Neural cell (in vitro differentiated cells): ENCODE results near the gene NCOA3. TPM values are rescaled to one million over a fixed set of nuclear protein-coding genes. Genes with fewer than 3 reads are reported as not detected.

ENCODE experiments used
- H2AFZ ChIP-seq: fragments of 200-600, 300-800 bp; sonication (generic), shearing (Covaris generic); 2 replicates; pipeline ENCODE4 v1.6.0; 2014; ENCODE audit warnings: low read depth, mild to moderate bottlenecking, antibody characterized with exemption, low read length, moderate library complexity
- H3F3A ChIP-seq: fragments of 200-600 bp; shearing (Covaris generic); 2 replicates; pipeline ENCODE4 v1.6.1; 2016; ENCODE audit warnings: mild to moderate bottlenecking, moderate library complexity, mixed read lengths, antibody characterized with exemption, low read length; ENCODE audit not compliant: insufficient read depth, poor library complexity, severe bottlenecking
- H3K27ac ChIP-seq: fragments of 200-600, 300-800 bp; sonication (generic), shearing (Covaris generic); 2 replicates; pipeline ENCODE4 v1.5.1; 2014; ENCODE audit warnings: mild to moderate bottlenecking, low read length, moderate library complexity
- H3K27me3 ChIP-seq: fragments of 300-800, 200-600 bp; sonication (generic), shearing (Covaris generic); 2 replicates; pipeline ENCODE4 v1.6.0; 2014; ENCODE audit warnings: mild to moderate bottlenecking, low read depth, low read length, moderate library complexity; ENCODE audit not compliant: insufficient read depth
- H3K36me3 ChIP-seq: fragments of 300-800, 200-600 bp; sonication (generic), shearing (Covaris generic); 2 replicates; pipeline ENCODE4 v1.5.1; 2014; ENCODE audit warnings: mild to moderate bottlenecking, antibody characterized with exemption, low read length, moderate library complexity; ENCODE audit not compliant: insufficient read depth
- H3K4me2 ChIP-seq: fragments of 300-800, 200-600 bp; sonication (generic), shearing (Covaris generic); 2 replicates; pipeline ENCODE4 v1.6.0; 2014; ENCODE audit warnings: mild to moderate bottlenecking, low read length
- H3K4me3 ChIP-seq: fragments of 300-800, 200-600 bp; sonication (generic), shearing (Covaris generic); 2 replicates; pipeline ENCODE4 v1.5.1; 2014; ENCODE audit warnings: mild to moderate bottlenecking, low read length, moderate library complexity
- H3K79me2 ChIP-seq: fragments of 200-600 bp; shearing (Covaris generic); replicated peaks from 2 replicates; pipeline ENCODE4 v1.6.0; 2014; ENCODE audit warnings: mild to moderate bottlenecking, low read length, moderate library complexity; ENCODE audit not compliant: insufficient read depth
- H3K9ac ChIP-seq: fragments of 300-800, 200-600 bp; sonication (generic), shearing (Covaris generic); 2 replicates; pipeline ENCODE4 v1.6.1; 2016; ENCODE audit warnings: mild to moderate bottlenecking, low read length, mixed read lengths
- H3K9me2 ChIP-seq: fragments of 200-600 bp; shearing (Covaris generic); 2 replicates; pipeline ENCODE4 v1.6.1; 2016; ENCODE audit warnings: mild to moderate bottlenecking, low read length, mixed read lengths; ENCODE audit not compliant: insufficient read depth
- H3K9me3 ChIP-seq: fragments of 200-600, 300-800 bp; sonication (generic), shearing (Covaris generic); 2 replicates; pipeline ENCODE4 v1.6.1; 2016; ENCODE audit warnings: mild to moderate bottlenecking, mixed run types, low read length, moderate library complexity, mixed read lengths
- H4K20me1 ChIP-seq: fragments of 200-600 bp; shearing (Covaris generic); 2 replicates; pipeline ENCODE4 v1.6.1; 2016; ENCODE audit warnings: mild to moderate bottlenecking, mixed run types; ENCODE audit not compliant: insufficient read depth
- EP300 ChIP-seq: fragments of 450-650 bp; conservative IDR thresholded peaks from 2 replicates; pipeline ENCODE4 v1.6.1; 2014; ENCODE audit warnings: antibody characterized with exemption, mild to moderate bottlenecking, moderate library complexity; ENCODE audit not compliant: poor library complexity, severe bottlenecking
- EZH2 ChIP-seq: fragments of 200-600, 300-800 bp; shearing (Covaris generic), sonication (generic); IDR thresholded peaks from 2 replicates; pipeline ENCODE4 v1.6.1; 2014; ENCODE audit warnings: antibody characterized with exemption, low read length, borderline replicate concordance, mild to moderate bottlenecking; ENCODE audit not compliant: insufficient read depth, poor library complexity, severe bottlenecking
- MXI1 ChIP-seq: fragments of 450-650 bp; conservative IDR thresholded peaks from 2 replicates; pipeline ENCODE4 v1.6.1; 2014; ENCODE audit warnings: antibody characterized with exemption, mild to moderate bottlenecking; ENCODE audit not compliant: poor library complexity, severe bottlenecking
- POLR2AphosphoS5 ChIP-seq: IDR thresholded peaks from 2 replicates; pipeline ENCODE4 v1.6.1; 2012
- RAD21 ChIP-seq: fragments of 450-650 bp; conservative IDR thresholded peaks from 2 replicates; pipeline ENCODE4 v1.6.1; 2014; ENCODE audit warnings: antibody characterized with exemption, mild to moderate bottlenecking, moderate library complexity
- REST ChIP-seq: IDR thresholded peaks from 2 replicates; pipeline ENCODE4 v1.6.1; 2012; ENCODE audit warnings: borderline replicate concordance
- SMC3 ChIP-seq: fragments of 450-650 bp; conservative IDR thresholded peaks from 2 replicates; pipeline ENCODE4 v1.6.1; 2014; ENCODE audit warnings: antibody characterized with exemption, mild to moderate bottlenecking, moderate library complexity; ENCODE audit not compliant: poor library complexity
- TAF1 ChIP-seq: IDR thresholded peaks from 2 replicates; pipeline ENCODE4 v1.6.1; 2012; ENCODE audit warnings: low read depth
- polyA plus RNA-seq: library from polyadenylated mRNA; depleted of rRNA; stranded (reverse); fragments of >200 nt; gene quantifications from 2 replicates; pipeline ENCODE4 v1.2.3, GENCODE V29; 2014
- TF ChIP-seq, protein P1 (sequence below): fragments of 450-650 bp; IDR thresholded peaks from 2 replicates; pipeline ENCODE4 v1.5.1; 2014; ENCODE audit warnings: antibody characterized with exemption, mild to moderate bottlenecking, moderate library complexity; ENCODE audit not compliant: poor library complexity, severe bottlenecking

NCOA3 gene
- polyA plus RNA-seq, 1 donor from 2014 or later: 14.2 TPM

GRCh38 chr20:47561180-47561579 is 59.5 kb downstream of the NCOA3 start:
- H3K36me3 ChIP-seq: no peaks in the 10 kb centered on the region
- H3K9ac ChIP-seq: no peak overlapping the region
- no peak overlapping the region for H3K4me2 ChIP-seq
- no peaks in the 10 kb centered on the region for H3K9me2 ChIP-seq
- H4K20me1 ChIP-seq: no peaks in the 10 kb centered on the region
- no peaks in the 10 kb centered on the region for H3F3A ChIP-seq
- peaks cover 4% of the 10 kb centered on the region for H3K79me2 ChIP-seq
- H3K27me3 ChIP-seq: no peaks in the 10 kb centered on the region
- no peak overlapping the region for H3K27ac ChIP-seq
- H3K9me3 ChIP-seq: no peaks in the 10 kb centered on the region
- no peak overlapping the region for H3K4me3 ChIP-seq
- no peak overlapping the region for H2AFZ ChIP-seq
- no peak for TF ChIP-seq SMC3
- TF ChIP-seq TAF1: no peak
- no peak for TF ChIP-seq EP300
- TF ChIP-seq, protein P1, sequence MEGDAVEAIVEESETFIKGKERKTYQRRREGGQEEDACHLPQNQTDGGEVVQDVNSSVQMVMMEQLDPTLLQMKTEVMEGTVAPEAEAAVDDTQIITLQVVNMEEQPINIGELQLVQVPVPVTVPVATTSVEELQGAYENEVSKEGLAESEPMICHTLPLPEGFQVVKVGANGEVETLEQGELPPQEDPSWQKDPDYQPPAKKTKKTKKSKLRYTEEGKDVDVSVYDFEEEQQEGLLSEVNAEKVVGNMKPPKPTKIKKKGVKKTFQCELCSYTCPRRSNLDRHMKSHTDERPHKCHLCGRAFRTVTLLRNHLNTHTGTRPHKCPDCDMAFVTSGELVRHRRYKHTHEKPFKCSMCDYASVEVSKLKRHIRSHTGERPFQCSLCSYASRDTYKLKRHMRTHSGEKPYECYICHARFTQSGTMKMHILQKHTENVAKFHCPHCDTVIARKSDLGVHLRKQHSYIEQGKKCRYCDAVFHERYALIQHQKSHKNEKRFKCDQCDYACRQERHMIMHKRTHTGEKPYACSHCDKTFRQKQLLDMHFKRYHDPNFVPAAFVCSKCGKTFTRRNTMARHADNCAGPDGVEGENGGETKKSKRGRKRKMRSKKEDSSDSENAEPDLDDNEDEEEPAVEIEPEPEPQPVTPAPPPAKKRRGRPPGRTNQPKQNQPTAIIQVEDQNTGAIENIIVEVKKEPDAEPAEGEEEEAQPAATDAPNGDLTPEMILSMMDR: no peak
- TF ChIP-seq POLR2AphosphoS5: no peak
- TF ChIP-seq MXI1: no peak
- no peak for TF ChIP-seq RAD21
- TF ChIP-seq REST: no peak
- TF ChIP-seq EZH2: no peak

DNA sequence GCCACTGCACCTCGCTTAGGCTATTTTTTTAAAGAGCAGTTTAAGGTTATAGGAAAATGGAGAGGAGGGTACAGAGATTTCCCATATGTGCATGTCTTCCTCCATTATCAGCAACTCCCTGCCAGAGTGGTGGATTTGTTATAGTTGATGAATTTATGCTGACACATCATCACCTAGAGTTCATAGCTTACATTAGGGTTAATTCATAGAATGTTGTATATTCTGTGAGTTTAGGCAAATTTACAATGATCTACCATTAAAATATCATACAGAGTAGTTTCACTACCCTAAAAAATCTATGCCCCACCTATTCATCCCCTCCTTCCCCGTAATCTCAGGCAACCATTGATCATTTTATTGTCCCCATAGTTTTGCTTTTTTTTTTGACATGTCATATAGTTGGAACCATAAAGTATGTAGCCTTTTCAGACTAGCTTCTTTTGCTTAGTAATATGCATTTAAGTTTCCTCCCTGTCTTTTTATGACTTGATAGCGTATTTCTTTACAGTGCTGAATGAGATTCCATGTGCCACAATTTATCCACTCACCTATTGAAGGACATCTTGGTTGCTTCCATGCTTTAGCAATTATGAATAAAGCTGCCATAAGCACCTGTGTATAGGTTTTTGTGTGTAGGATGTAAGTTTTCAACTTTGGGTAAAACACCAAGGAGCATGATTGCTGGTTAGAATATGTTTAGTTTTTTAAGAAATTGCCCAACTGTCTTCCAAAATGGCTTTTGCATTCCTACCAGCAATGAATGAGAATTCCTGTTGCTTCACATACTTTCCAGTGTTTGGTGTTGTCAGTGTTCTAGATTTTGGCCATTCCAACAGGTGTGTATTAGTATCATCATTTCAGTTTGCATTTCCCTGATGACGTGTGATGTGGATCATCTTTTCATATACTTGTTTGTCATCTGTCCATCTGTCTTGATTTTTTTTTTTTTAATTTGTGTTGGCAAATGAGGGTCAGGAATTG is 60.2 kb downstream of the NCOA3 start:
- Histone ChIP-seq H3K27ac (no peak overlapping the region), H3K27me3 (no peaks in the 10 kb centered on the region), H4K20me1 (no peaks in the 10 kb centered on the region), H3F3A (no peaks in the 10 kb centered on the region), H3K36me3 (no peaks in the 10 kb centered on the region), H2AFZ (no peak overlapping the region), H3K9me2 (no peaks in the 10 kb centered on the region), H3K9me3 (no peaks in the 10 kb centered on the region), H3K79me2 (peaks cover 4% of the 10 kb centered on the region), H3K4me2 (no peak overlapping the region), H3K9ac (no peak overlapping the region), H3K4me3 (no peak overlapping the region)
- TF ChIP-seq MXI1: no peak
